H9 (cell line): ENCODE data around the gene CAMTA1. TPM values are rescaled to one million over a fixed set of nuclear protein-coding genes. Genes with fewer than 3 reads are reported as not detected.
A peak's percentile ranks its signal among the peaks of the same experiment; 100 is the strongest.

Experiments
- DNase-seq: peaks from one replicate; pipeline ENCODE4 v3.0.0-alpha.2; 2017
- H2AFZ ChIP-seq: one replicate; pipeline ENCODE4 v1.6.1; 2013; ENCODE audit warnings: mild to moderate bottlenecking, low read length, control low read depth, moderate library complexity
- H2AK5ac ChIP-seq: 2 replicates; pipeline ENCODE4 v1.6.1; 2013; ENCODE audit warnings: low read length, control low read depth, mixed read lengths; ENCODE audit not compliant: insufficient read length
- H2BK120ac ChIP-seq: one replicate; pipeline ENCODE4 v1.6.1; 2013; ENCODE audit warnings: low read depth, mild to moderate bottlenecking, low read length, control low read depth, inconsistent platforms; ENCODE audit not compliant: poor library complexity, severe bottlenecking
- H2BK12ac ChIP-seq: 2 replicates; pipeline ENCODE4 v1.6.1; 2013; ENCODE audit warnings: low read length, control low read depth, mixed read lengths, low read depth; ENCODE audit not compliant: insufficient read length
- H2BK15ac ChIP-seq: 2 replicates; pipeline ENCODE4 v1.6.1; 2013; ENCODE audit warnings: low read depth, low read length, control low read depth
- H2BK20ac ChIP-seq: one replicate; pipeline ENCODE4 v1.6.1; 2013; ENCODE audit warnings: low read depth, mild to moderate bottlenecking, low read length, control low read depth, inconsistent platforms; ENCODE audit not compliant: poor library complexity, severe bottlenecking
- H2BK5ac ChIP-seq: 2 replicates; pipeline ENCODE4 v1.6.1; 2013; ENCODE audit warnings: low read length, control low read depth, mixed read lengths; ENCODE audit not compliant: insufficient read length
- H3K14ac ChIP-seq: 2 replicates; pipeline ENCODE4 v1.6.1; 2013; ENCODE audit warnings: low read length, control low read depth; ENCODE audit not compliant: insufficient read depth
- H3K18ac ChIP-seq: 2 replicates; pipeline ENCODE4 v1.6.1; 2013; ENCODE audit warnings: low read depth, mild to moderate bottlenecking, mixed read lengths, low read length, control low read depth; ENCODE audit not compliant: insufficient read length
- H3K23ac ChIP-seq: 2 replicates; pipeline ENCODE4 v1.6.1; 2013; ENCODE audit warnings: low read length, control low read depth, mixed read lengths, low read depth; ENCODE audit not compliant: insufficient read length
- H3K23me2 ChIP-seq: 2 replicates; pipeline ENCODE4 v1.6.1; 2013; ENCODE audit warnings: low read depth, mild to moderate bottlenecking, mixed read lengths, low read length, control low read depth; ENCODE audit not compliant: insufficient read length, poor library complexity, severe bottlenecking
- H3K27ac ChIP-seq: 2 replicates; pipeline ENCODE4 v1.5.1; 2013; ENCODE audit warnings: low read length, control low read depth, mixed read lengths, low read depth; ENCODE audit not compliant: insufficient read length
- H3K27me3 ChIP-seq: 2 replicates; pipeline ENCODE4 v1.6.1; 2013; ENCODE audit warnings: low read length, control low read depth, inconsistent platforms; ENCODE audit not compliant: insufficient read depth
- H3K4ac ChIP-seq: 2 replicates; pipeline ENCODE4 v1.6.1; 2013; ENCODE audit warnings: low read depth, mild to moderate bottlenecking, control low read depth, inconsistent platforms, low read length, moderate library complexity
- H3K4me1 ChIP-seq: 2 replicates; pipeline ENCODE4 v1.6.1; 2013; ENCODE audit warnings: low read length, control low read depth, inconsistent platforms; ENCODE audit not compliant: insufficient read depth
- H3K4me2 ChIP-seq: 2 replicates; pipeline ENCODE4 v1.6.1; 2013; ENCODE audit warnings: low read length, control low read depth, mixed read lengths; ENCODE audit not compliant: insufficient read length, insufficient read depth
- H3K56ac ChIP-seq: 2 replicates; pipeline ENCODE4 v1.6.1; 2013; ENCODE audit warnings: low read depth, mild to moderate bottlenecking, mixed read lengths, low read length, control low read depth; ENCODE audit not compliant: insufficient read length
- H3K79me1 ChIP-seq: 2 replicates; pipeline ENCODE4 v1.6.1; 2013; ENCODE audit warnings: low read depth, mild to moderate bottlenecking, moderate library complexity, low read length, control low read depth, inconsistent platforms; ENCODE audit not compliant: insufficient read depth, poor library complexity, severe bottlenecking
- H3K79me2 ChIP-seq: 2 replicates; pipeline ENCODE4 v1.6.1; 2013; ENCODE audit warnings: low read length, control low read depth, inconsistent platforms; ENCODE audit not compliant: insufficient read depth
- H3K9ac ChIP-seq: 2 replicates; pipeline ENCODE4 v1.6.1; 2013; ENCODE audit warnings: low read length, control low read depth, mixed read lengths; ENCODE audit not compliant: insufficient read length; ENCODE audit errors: extremely low read depth
- H3K9me3 ChIP-seq: one replicate; pipeline ENCODE4 v1.6.1; 2013; ENCODE audit warnings: low read depth, low read length, inconsistent platforms; ENCODE audit not compliant: control insufficient read depth
- H3T11ph ChIP-seq: one replicate; pipeline ENCODE4 v1.6.1; 2013; ENCODE audit warnings: mild to moderate bottlenecking, low read length, control low read depth, inconsistent platforms
- H4K20me1 ChIP-seq: one replicate; pipeline ENCODE4 v1.6.1; 2013; ENCODE audit not compliant: control insufficient read depth, insufficient read length, insufficient read depth
- H4K5ac ChIP-seq: 2 replicates; pipeline ENCODE4 v1.6.1; 2013; ENCODE audit warnings: low read depth, mild to moderate bottlenecking, mixed read lengths, low read length, control low read depth; ENCODE audit not compliant: insufficient read length
- H4K8ac ChIP-seq: replicated peaks from 2 replicates; pipeline ENCODE4 v1.6.1; 2013; ENCODE audit warnings: low read length, control low read depth, mixed read lengths, low read depth; ENCODE audit not compliant: insufficient read length
- H4K91ac ChIP-seq: 2 replicates; pipeline ENCODE4 v1.6.1; 2013; ENCODE audit warnings: low read depth, mild to moderate bottlenecking, moderate library complexity, mixed read lengths, low read length, control low read depth; ENCODE audit not compliant: insufficient read length
- H3K27ac Mint-ChIP-seq, 3 experiments: 2 replicates in 2 of 3; 3 replicates in 1 of 3; pipeline ENCODE4 v1.8.0; 2020 to 2021; ENCODE audit warnings: mixed read lengths in 3 of 3, mild to moderate bottlenecking in 1 of 3, moderate library complexity in 1 of 3
- H3K27me3 Mint-ChIP-seq: 2 replicates; pipeline ENCODE4 v1.8.0; 2021; ENCODE audit warnings: low read depth, mild to moderate bottlenecking, moderate library complexity, mixed read lengths
- H3K36me3 Mint-ChIP-seq, 3 experiments: 2 replicates in 2 of 3; 3 replicates in 1 of 3; pipeline ENCODE4 v1.8.0; 2020 to 2021; ENCODE audit warnings: low read depth in 3 of 3, mixed read lengths in 3 of 3; ENCODE audit not compliant: insufficient read depth in 1 of 3
- H3K4me1 Mint-ChIP-seq, 2 experiments: 2 replicates each; pipeline ENCODE4 v1.8.0; 2020; ENCODE audit warnings: mixed read lengths in 2 of 2
- H3K4me3 Mint-ChIP-seq, 2 experiments: 2 replicates in 1 of 2; 3 replicates in 1 of 2; pipeline ENCODE4 v1.8.0; 2020 to 2021; ENCODE audit warnings: mild to moderate bottlenecking in 2 of 2, mixed read lengths in 2 of 2, moderate library complexity in 1 of 2
- H3K9me3 Mint-ChIP-seq, 2 experiments: 2 replicates in 1 of 2; 3 replicates in 1 of 2; pipeline ENCODE4 v1.8.0; 2020; ENCODE audit warnings: mild to moderate bottlenecking in 2 of 2, mixed read lengths in 2 of 2, moderate library complexity in 1 of 2
- WGBS: extraction: QIAGEN DNeasy Blood & Tissue Kit; methylation state at CpG from one replicate; pipeline ENCODE4 v1.1.7; 2013; ENCODE audit warnings: missing lambda C conversion rate, low lambda C conversion rate, mixed read lengths; ENCODE audit not compliant: insufficient read length; ENCODE audit errors: extremely low coverage; 5-methylcytosine and 5-hydroxymethylcytosine counted together
- total RNA-seq: library from RNA; stranded (reverse); gene quantifications from 2 replicates; pipeline ENCODE4 v1.2.1, GENCODE V29; 2021
- TF ChIP-seq, protein P1 (sequence below): fragments of 200-600 bp; sonication (generic); conservative IDR thresholded peaks from 3 replicates; pipeline ENCODE4 v1.8.0; 2021; ENCODE audit warnings: antibody characterized with exemption, mild to moderate bottlenecking

The CAMTA1 gene
- total RNA-seq, 1 experiment from 2014 or later = 115 TPM

DNA sequence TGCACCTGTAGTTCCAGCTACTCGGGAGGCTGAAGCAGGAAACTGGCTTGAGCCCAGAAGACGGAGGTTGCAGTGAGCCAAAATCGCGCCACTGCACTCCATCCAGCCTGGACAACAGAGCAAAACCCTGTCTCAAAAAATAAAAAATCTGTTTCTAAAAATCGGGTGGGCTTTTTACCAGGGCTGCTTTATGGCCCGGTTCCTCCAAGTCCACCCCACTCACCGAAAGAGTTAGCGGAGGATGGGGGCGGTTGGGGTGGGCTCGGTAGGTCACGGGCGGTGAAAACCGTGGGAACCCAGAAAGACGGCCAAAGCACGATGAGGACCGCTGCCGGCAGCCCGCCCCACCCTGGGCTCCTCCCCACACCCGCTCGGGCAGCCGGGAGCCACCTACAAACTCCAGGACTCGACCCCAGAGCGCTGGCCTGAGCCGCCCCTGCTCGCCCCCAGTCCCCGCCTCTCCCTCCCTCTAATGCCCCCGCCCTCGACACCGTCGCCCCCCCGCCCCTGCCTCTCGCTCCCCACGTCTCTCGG lies 998.0 kb downstream of the CAMTA1 start:
- peaks cover 35 to 58% (median 50%) of the 10 kb centered on the region in 3 experiments for H3K36me3 Mint-ChIP-seq

More for the DNA sequence above, 998.0 kb downstream of the CAMTA1 start:
- Histone ChIP-seq H3K23ac (no peak overlapping the region), H3K27me3 (no peaks in the 10 kb centered on the region; the same call in 1 of the 2 replicates), H2BK15ac (no peak overlapping the region), H2AK5ac (no peak overlapping the region), H3K14ac (no peak overlapping the region), H4K91ac (no peak overlapping the region), H2BK20ac (no peak overlapping the region), H3K79me1 (no peaks in the 10 kb centered on the region), H4K5ac (no peak overlapping the region), H2BK12ac (no peak overlapping the region), H3K56ac (no peak overlapping the region), H3K4ac (no peak overlapping the region), H2BK120ac (no peak overlapping the region), H3K79me2 (no peaks in the 10 kb centered on the region), H3K27ac (no peak overlapping the region), H3K9ac (no peak overlapping the region), H3K9me3 (no peaks in the 10 kb centered on the region), H3K4me1 (no peaks in the 10 kb centered on the region), H4K20me1 (no peaks in the 10 kb centered on the region), H3K18ac (no peak overlapping the region), H4K8ac (no peak overlapping the region), H2AFZ (no peak overlapping the region), H3K23me2 (peaks cover 4% of the 10 kb centered on the region), H3T11ph (no peak overlapping the region), H2BK5ac (no peak overlapping the region), H3K4me2 (peak overlapping the region; percentile 38)
- TF ChIP-seq, protein P1, sequence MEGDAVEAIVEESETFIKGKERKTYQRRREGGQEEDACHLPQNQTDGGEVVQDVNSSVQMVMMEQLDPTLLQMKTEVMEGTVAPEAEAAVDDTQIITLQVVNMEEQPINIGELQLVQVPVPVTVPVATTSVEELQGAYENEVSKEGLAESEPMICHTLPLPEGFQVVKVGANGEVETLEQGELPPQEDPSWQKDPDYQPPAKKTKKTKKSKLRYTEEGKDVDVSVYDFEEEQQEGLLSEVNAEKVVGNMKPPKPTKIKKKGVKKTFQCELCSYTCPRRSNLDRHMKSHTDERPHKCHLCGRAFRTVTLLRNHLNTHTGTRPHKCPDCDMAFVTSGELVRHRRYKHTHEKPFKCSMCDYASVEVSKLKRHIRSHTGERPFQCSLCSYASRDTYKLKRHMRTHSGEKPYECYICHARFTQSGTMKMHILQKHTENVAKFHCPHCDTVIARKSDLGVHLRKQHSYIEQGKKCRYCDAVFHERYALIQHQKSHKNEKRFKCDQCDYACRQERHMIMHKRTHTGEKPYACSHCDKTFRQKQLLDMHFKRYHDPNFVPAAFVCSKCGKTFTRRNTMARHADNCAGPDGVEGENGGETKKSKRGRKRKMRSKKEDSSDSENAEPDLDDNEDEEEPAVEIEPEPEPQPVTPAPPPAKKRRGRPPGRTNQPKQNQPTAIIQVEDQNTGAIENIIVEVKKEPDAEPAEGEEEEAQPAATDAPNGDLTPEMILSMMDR = no peak
- WGBS = no CpG with 5 or more reads among the region's 34 CpGs
- peaks cover 6 to 7% of the 10 kb centered on the region in 2 experiments for H3K4me1 Mint-ChIP-seq
- DNase-seq = peak; percentile 90
- H3K4me3 Mint-ChIP-seq = peak overlapping the region; percentile 75 to 82
- peaks cover 10% of the 10 kb centered on the region in 2 experiments for H3K9me3 Mint-ChIP-seq
- H3K27me3 Mint-ChIP-seq = peaks cover 12% of the 10 kb centered on the region
- peak overlapping the region in 1 of 3 experiments; percentile 89; a peak in 2 of 7 replicates for H3K27ac Mint-ChIP-seq
